Transverse colon (tissue), 3 donors: ENCODE results near the gene ASTN1.

Source experiments
- POLR2A ChIP-seq: fragments of 450-650 bp; IDR thresholded peaks from one replicate; pipeline ENCODE4 v1.6.1; 2016; ENCODE audit warnings: antibody characterized with exemption, mild to moderate bottlenecking, moderate library complexity
- TF ChIP-seq, protein P1 (sequence below), 5 experiments: fragments of 200-600 bp in 3 of 5; fragments of 450-650 bp in 2 of 5; sonication (generic) in 3 of 5; IDR thresholded peaks; 1 replicate in 2 of 5; 2 replicates in 3 of 5; pipeline ENCODE4 v1.5.1; 2016 to 2017; ENCODE audit warnings: antibody characterized with exemption in 5 of 5, inconsistent platforms in 3 of 5, mild to moderate bottlenecking in 2 of 5, moderate library complexity in 1 of 5

DNA sequence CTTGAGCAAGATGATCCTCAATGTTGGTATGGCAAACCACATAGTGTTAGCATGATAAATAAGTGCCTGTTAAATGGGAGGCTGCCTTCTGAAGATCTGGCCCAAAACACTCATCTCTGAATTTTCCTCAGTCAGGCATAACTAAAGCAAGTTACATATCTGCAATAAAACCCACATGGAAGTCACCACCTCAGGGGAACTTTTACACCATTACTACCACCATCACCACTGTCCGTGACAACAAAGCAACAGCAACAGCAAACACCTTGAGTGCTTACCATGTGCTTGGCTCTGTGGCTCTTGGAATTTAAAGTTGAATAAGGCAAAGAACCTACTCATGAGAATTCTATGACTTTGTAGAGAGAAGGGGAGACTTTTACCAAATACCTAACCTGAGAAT is 233.0 kb downstream of the ASTN1 start:
- TF ChIP-seq, protein P1, sequence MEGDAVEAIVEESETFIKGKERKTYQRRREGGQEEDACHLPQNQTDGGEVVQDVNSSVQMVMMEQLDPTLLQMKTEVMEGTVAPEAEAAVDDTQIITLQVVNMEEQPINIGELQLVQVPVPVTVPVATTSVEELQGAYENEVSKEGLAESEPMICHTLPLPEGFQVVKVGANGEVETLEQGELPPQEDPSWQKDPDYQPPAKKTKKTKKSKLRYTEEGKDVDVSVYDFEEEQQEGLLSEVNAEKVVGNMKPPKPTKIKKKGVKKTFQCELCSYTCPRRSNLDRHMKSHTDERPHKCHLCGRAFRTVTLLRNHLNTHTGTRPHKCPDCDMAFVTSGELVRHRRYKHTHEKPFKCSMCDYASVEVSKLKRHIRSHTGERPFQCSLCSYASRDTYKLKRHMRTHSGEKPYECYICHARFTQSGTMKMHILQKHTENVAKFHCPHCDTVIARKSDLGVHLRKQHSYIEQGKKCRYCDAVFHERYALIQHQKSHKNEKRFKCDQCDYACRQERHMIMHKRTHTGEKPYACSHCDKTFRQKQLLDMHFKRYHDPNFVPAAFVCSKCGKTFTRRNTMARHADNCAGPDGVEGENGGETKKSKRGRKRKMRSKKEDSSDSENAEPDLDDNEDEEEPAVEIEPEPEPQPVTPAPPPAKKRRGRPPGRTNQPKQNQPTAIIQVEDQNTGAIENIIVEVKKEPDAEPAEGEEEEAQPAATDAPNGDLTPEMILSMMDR (IDR thresholded peaks at IDR 0.05) = no peak
- TF ChIP-seq POLR2A = no peak
